GM23338 (cell line): ENCODE data around the gene C19orf25. TPM values are rescaled to one million over a fixed set of nuclear protein-coding genes. Genes with fewer than 3 reads are reported as not detected.

ENCODE experiments used
- ATAC-seq: fragments of 200-7000 bp; cut with Tn5 transposase; 3 replicates; pipeline ENCODE4 v1.9.1; 2020
- DNase-seq: peaks from one replicate; pipeline ENCODE4 v3.0.0-alpha.2; 2015; ENCODE audit warnings: low spot score
- H2AFZ ChIP-seq: fragments of 200-600 bp; sonication (generic); 2 replicates; pipeline ENCODE4 v1.8.0; 2016; ENCODE audit warnings: antibody characterized with exemption, mild to moderate bottlenecking, moderate library complexity
- H3F3A ChIP-seq: fragments of 200-600 bp; sonication (generic); replicated peaks from 2 replicates; pipeline ENCODE4 v1.8.0; 2017; ENCODE audit warnings: antibody characterized with exemption, mixed run types, low read depth
- H3K27ac ChIP-seq: fragments of 200-600 bp; sonication (generic); 2 replicates; pipeline ENCODE4 v1.6.1; 2016; ENCODE audit warnings: low read depth
- H3K27me3 ChIP-seq: fragments of 200-600 bp; sonication (generic); 2 replicates; pipeline ENCODE4 v1.8.0; 2016; ENCODE audit warnings: mild to moderate bottlenecking, mixed run types, moderate library complexity; ENCODE audit not compliant: insufficient read depth
- H3K36me3 ChIP-seq: fragments of 200-600 bp; sonication (generic); 2 replicates; pipeline ENCODE4 v1.8.0; 2016; ENCODE audit warnings: mild to moderate bottlenecking; ENCODE audit not compliant: insufficient read depth
- H3K4me1 ChIP-seq: fragments of 200-600 bp; sonication (generic); 2 replicates; pipeline ENCODE4 v1.8.0; 2016; ENCODE audit warnings: mild to moderate bottlenecking, moderate library complexity; ENCODE audit not compliant: insufficient read depth
- H3K4me2 ChIP-seq: fragments of 200-600 bp; sonication (generic); 2 replicates; pipeline ENCODE4 v1.7.1; 2017; ENCODE audit warnings: mixed run types
- H3K4me3 ChIP-seq: fragments of 200-600 bp; sonication (generic); 2 replicates; pipeline ENCODE4 v1.6.1; 2016; ENCODE audit warnings: mixed run types
- H3K79me2 ChIP-seq: fragments of 200-600 bp; sonication (generic); replicated peaks from 2 replicates; pipeline ENCODE4 v1.8.0; 2017; ENCODE audit warnings: mild to moderate bottlenecking; ENCODE audit not compliant: insufficient read depth
- H3K9me2 ChIP-seq: fragments of 200-600 bp; sonication (generic); 2 replicates; pipeline ENCODE4 v1.8.0; 2017; ENCODE audit not compliant: insufficient read depth
- H4K20me1 ChIP-seq: fragments of 200-600 bp; sonication (generic); replicated peaks from 2 replicates; pipeline ENCODE4 v1.8.0; 2017; ENCODE audit warnings: mild to moderate bottlenecking; ENCODE audit not compliant: insufficient read depth
- H3K27ac Mint-ChIP-seq: 2 replicates; pipeline ENCODE4 v1.8.0; 2020; ENCODE audit warnings: inconsistent platforms, mild to moderate bottlenecking, moderate library complexity, mixed read lengths
- H3K27me3 Mint-ChIP-seq: 3 replicates; pipeline ENCODE4 v1.8.0; 2022; ENCODE audit warnings: low read depth, mild to moderate bottlenecking, moderate library complexity, mixed read lengths, inconsistent platforms; ENCODE audit not compliant: insufficient read depth, poor library complexity
- H3K36me3 Mint-ChIP-seq: 3 replicates; pipeline ENCODE4 v1.8.0; 2021; ENCODE audit warnings: low read depth, mild to moderate bottlenecking, inconsistent platforms, moderate library complexity, mixed read lengths
- H3K4me1 Mint-ChIP-seq: 3 replicates; pipeline ENCODE4 v1.8.0; 2020; ENCODE audit warnings: mild to moderate bottlenecking, inconsistent platforms, mixed read lengths
- H3K4me3 Mint-ChIP-seq: 3 replicates; pipeline ENCODE4 v1.8.0; 2021; ENCODE audit warnings: moderate library complexity, mild to moderate bottlenecking, inconsistent platforms, mixed read lengths
- H3K9me3 Mint-ChIP-seq: 3 replicates; pipeline ENCODE4 v1.8.0; 2020; ENCODE audit warnings: moderate library complexity, mild to moderate bottlenecking, inconsistent platforms, mixed read lengths
- CREB1 ChIP-seq: fragments of 250-450 bp; sonication (Bioruptor Pico); IDR thresholded peaks from 2 replicates; pipeline ENCODE4 v1.5.0; 2020; ENCODE audit warnings: low read depth, mild to moderate bottlenecking, moderate library complexity
- CTCF ChIP-seq, 2 experiments: fragments of 200-600 bp in 1 of 2; sonication (generic) in 1 of 2; conservative IDR thresholded peaks; 2 replicates each; pipeline versions ENCODE4 v1.5.1 to v1.6.1; 2016 to 2017; ENCODE audit warnings: antibody characterized with exemption in 2 of 2, low read depth in 2 of 2, mild to moderate bottlenecking in 2 of 2, moderate library complexity in 1 of 2
- EZH2 ChIP-seq: fragments of 200-600 bp; sonication (generic); IDR thresholded peaks from one replicate; pipeline ENCODE4 v1.8.0; 2017; ENCODE audit warnings: antibody characterized with exemption, mild to moderate bottlenecking, low read depth; ENCODE audit not compliant: unreplicated experiment
- EZH2phosphoT487 ChIP-seq: fragments of 200-600 bp; sonication (generic); IDR thresholded peaks from one replicate; pipeline ENCODE4 v1.8.1; 2018; ENCODE audit warnings: antibody characterized with exemption; ENCODE audit not compliant: unreplicated experiment
- JUNB ChIP-seq: IDR thresholded peaks from one replicate; pipeline ENCODE4 v1.6.1; 2016; ENCODE audit warnings: antibody characterized with exemption; ENCODE audit not compliant: unreplicated experiment
- NANOG ChIP-seq: IDR thresholded peaks from 2 replicates; pipeline ENCODE4 v1.6.1; 2016; ENCODE audit warnings: antibody characterized with exemption, borderline replicate concordance
- POLR2AphosphoS5 ChIP-seq: IDR thresholded peaks from 2 replicates; pipeline ENCODE4 v1.6.1; 2016; ENCODE audit warnings: antibody characterized with exemption, low read depth
- ZNF114 ChIP-seq: fragments of 250-450 bp; sonication (Bioruptor Pico); IDR thresholded peaks from 2 replicates; pipeline ENCODE4 v1.5.0; 2020; ENCODE audit warnings: mild to moderate bottlenecking, moderate library complexity
- ZNF331 ChIP-seq: fragments of 250-450 bp; sonication (Bioruptor Pico); IDR thresholded peaks from 2 replicates; pipeline ENCODE4 v1.5.0; 2020; ENCODE audit warnings: low read depth, mild to moderate bottlenecking, moderate library complexity
- polyA plus RNA-seq: library from polyadenylated mRNA; unstranded; fragments of >200 nt; fragmentation: Nextera tagmentation; extraction: Ambion mirVana; gene quantifications from 2 replicates; pipeline ENCODE4 v1.2.1, GENCODE V29; 2016
- total RNA-seq: library from RNA; depleted of rRNA; stranded (reverse); fragments of >200 nt; shearing (Covaris generic); gene quantifications from 2 replicates; pipeline ENCODE4 v1.2.3, GENCODE V29; 2014

Gene C19orf25
- total and polyA plus RNA-seq, 2 experiments from 2014 or later: 43.5 to 61.1 TPM

GRCh38 chr19:1466461-1467214, 12.4 kb downstream of the C19orf25 start (continued):
- TF ChIP-seq POLR2AphosphoS5: peak; percentile 5; the same call in 1 of the 2 replicates
- TF ChIP-seq JUNB: no peak
- TF ChIP-seq CREB1 (CRISPR knock-in tag): no peak
- TF ChIP-seq ZNF114 (CRISPR knock-in tag): no peak
- no peak for TF ChIP-seq ZNF331 (CRISPR knock-in tag)
- TF ChIP-seq NANOG: no peak
- peak; percentile 67 for TF ChIP-seq EZH2
- no peak for TF ChIP-seq EZH2phosphoT487

- no peak overlapping the region for H2AFZ ChIP-seq
- Mint-ChIP-seq H3K27ac (no peak overlapping the region), H3K4me1 (peaks cover 3% of the 10 kb centered on the region; the same call in 1 of the 3 replicates), H3K36me3 (no peaks in the 10 kb centered on the region), H3K9me3 (no peaks in the 10 kb centered on the region), H3K27me3 (peaks cover 56% of the 10 kb centered on the region), H3K4me3 (no peak overlapping the region)
- no peaks in the 10 kb centered on the region for H3K79me2 ChIP-seq
- no peaks in the 10 kb centered on the region for H3K36me3 ChIP-seq
- H3K9me2 ChIP-seq: no peaks in the 10 kb centered on the region
- peak overlapping the region; percentile 51; the same call in 1 of the 2 replicates for H3K4me3 ChIP-seq
- H3K4me2 ChIP-seq: no peak overlapping the region
- H3F3A ChIP-seq: peaks cover 10% of the 10 kb centered on the region
- DNase-seq: no peak
- H3K4me1 ChIP-seq: no peaks in the 10 kb centered on the region; the same call in 1 of the 2 replicates
- peaks cover 73% of the 10 kb centered on the region for H3K27me3 ChIP-seq
- TF ChIP-seq EZH2phosphoT487 (no peak), ZNF114 (CRISPR knock-in tag) (no peak), CTCF (conservative IDR thresholded peaks at IDR 0.05; ENCODE audit: low read depth in 2 of 2) (no peak; a peak in 1 of 4 replicates)
- no peaks in the 10 kb centered on the region for H4K20me1 ChIP-seq
- H3K27ac ChIP-seq: no peak overlapping the region
- no peak for ATAC-seq
Observed at GRCh38 chr19:1466018-1466460, 13.0 kb downstream of the C19orf25 start.

GRCh38 chr19:1465191-1466016, 13.6 kb downstream of the C19orf25 start:
- Histone ChIP-seq H3K9me2 (no peaks in the 10 kb centered on the region), H3K4me1 (no peaks in the 10 kb centered on the region; the same call in 1 of the 2 replicates), H3K27me3 (peaks cover 66% of the 10 kb centered on the region), H4K20me1 (no peaks in the 10 kb centered on the region), H3K4me2 (no peak overlapping the region), H3F3A (0 out of 2 replicates have a peak, but pooled peaks cover 7% of the 10 kb centered on the region), H3K4me3 (peak overlapping the region; percentile 37; the same call in 1 of the 2 replicates), H3K36me3 (no peaks in the 10 kb centered on the region), H2AFZ (no peak overlapping the region), H3K27ac (no peak overlapping the region), H3K79me2 (no peaks in the 10 kb centered on the region)
- peak; percentile 26 for ATAC-seq
- Mint-ChIP-seq H3K4me1 (peaks cover 3% of the 10 kb centered on the region; the same call in 1 of the 3 replicates), H3K27me3 (peaks cover 54% of the 10 kb centered on the region), H3K36me3 (no peaks in the 10 kb centered on the region), H3K4me3 (no peak overlapping the region), H3K9me3 (no peaks in the 10 kb centered on the region), H3K27ac (no peak overlapping the region)
- DNase-seq: peak; percentile 78
- TF ChIP-seq ZNF114 (CRISPR knock-in tag): no peak
- peak; percentile 40 to 50 for TF ChIP-seq CTCF (conservative IDR thresholded peaks at IDR 0.05; ENCODE audit: low read depth in 2 of 2)
